Neutrophil (primary cell): ENCODE measurements around the gene REPIN1.

Experiments used
- H3K27ac ChIP-seq: fragments of 200-600 bp; sonication (generic); 2 replicates; pipeline ENCODE4 v1.5.1; 2016; ENCODE audit warnings: mild to moderate bottlenecking, moderate library complexity
- H3K27me3 ChIP-seq: fragments of 200-600 bp; sonication (generic); 2 replicates; pipeline ENCODE4 v1.6.0; 2016; ENCODE audit warnings: mild to moderate bottlenecking
- H3K36me3 ChIP-seq: fragments of 200-600 bp; sonication (generic); 2 replicates; pipeline ENCODE4 v1.5.1; 2017
- H3K4me1 ChIP-seq, 2 experiments: fragments of 200-600 bp in 1 of 2; sonication (generic) in 1 of 2; 1 replicate in 1 of 2; 2 replicates in 1 of 2; pipeline versions ENCODE4 v1.5.1 to v1.6.1; 2013 to 2016; ENCODE audit warnings: low read depth in 1 of 2, low read length in 1 of 2, mild to moderate bottlenecking in 1 of 2, moderate library complexity in 1 of 2; ENCODE audit not compliant: control insufficient read depth in 1 of 2, insufficient read depth in 1 of 2
- H3K4me3 ChIP-seq, 2 experiments: fragments of 200-600 bp in 1 of 2; sonication (generic) in 1 of 2; 1 replicate in 1 of 2; 2 replicates in 1 of 2; pipeline ENCODE4 v1.5.1; 2013 to 2016; ENCODE audit warnings: low read depth in 1 of 2, low read length in 1 of 2, mild to moderate bottlenecking in 1 of 2, moderate library complexity in 1 of 2
- H3K9me3 ChIP-seq: fragments of 200-600 bp; sonication (generic); 2 replicates; pipeline ENCODE4 v1.5.1; 2016
- TF ChIP-seq, protein P1 (sequence below): fragments of 200-600 bp; sonication (generic); IDR thresholded peaks from 2 replicates; pipeline ENCODE4 v1.5.1; 2016; ENCODE audit warnings: antibody characterized with exemption

REPIN1 gene

GRCh38 chr7:150372271-150373048 is 3.8 kb downstream of the REPIN1 start:
- H3K4me3 ChIP-seq: no peak overlapping the region
- TF ChIP-seq, protein P1, sequence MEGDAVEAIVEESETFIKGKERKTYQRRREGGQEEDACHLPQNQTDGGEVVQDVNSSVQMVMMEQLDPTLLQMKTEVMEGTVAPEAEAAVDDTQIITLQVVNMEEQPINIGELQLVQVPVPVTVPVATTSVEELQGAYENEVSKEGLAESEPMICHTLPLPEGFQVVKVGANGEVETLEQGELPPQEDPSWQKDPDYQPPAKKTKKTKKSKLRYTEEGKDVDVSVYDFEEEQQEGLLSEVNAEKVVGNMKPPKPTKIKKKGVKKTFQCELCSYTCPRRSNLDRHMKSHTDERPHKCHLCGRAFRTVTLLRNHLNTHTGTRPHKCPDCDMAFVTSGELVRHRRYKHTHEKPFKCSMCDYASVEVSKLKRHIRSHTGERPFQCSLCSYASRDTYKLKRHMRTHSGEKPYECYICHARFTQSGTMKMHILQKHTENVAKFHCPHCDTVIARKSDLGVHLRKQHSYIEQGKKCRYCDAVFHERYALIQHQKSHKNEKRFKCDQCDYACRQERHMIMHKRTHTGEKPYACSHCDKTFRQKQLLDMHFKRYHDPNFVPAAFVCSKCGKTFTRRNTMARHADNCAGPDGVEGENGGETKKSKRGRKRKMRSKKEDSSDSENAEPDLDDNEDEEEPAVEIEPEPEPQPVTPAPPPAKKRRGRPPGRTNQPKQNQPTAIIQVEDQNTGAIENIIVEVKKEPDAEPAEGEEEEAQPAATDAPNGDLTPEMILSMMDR: no peak
- no peaks in the 10 kb centered on the region for H3K27me3 ChIP-seq
- H3K36me3 ChIP-seq: peaks cover 34% of the 10 kb centered on the region
- H3K9me3 ChIP-seq: no peaks in the 10 kb centered on the region
- no peak overlapping the region for H3K27ac ChIP-seq
- peaks cover 27 to 34% of the 10 kb centered on the region in 2 experiments for H3K4me1 ChIP-seq

- Histone ChIP-seq H3K36me3 (peaks cover 34% of the 10 kb centered on the region), H3K27ac (peak overlapping the region; percentile 48), H3K4me1 (peaks cover 22 to 30% of the 10 kb centered on the region in 2 experiments), H3K9me3 (no peaks in the 10 kb centered on the region), H3K27me3 (no peaks in the 10 kb centered on the region), H3K4me3 (no peak overlapping the region)
- TF ChIP-seq, protein P1: no peak
Observed at GRCh38 chr7:150373049-150373801, 4.6 kb downstream of the REPIN1 start.

GRCh38 chr7:150374026-150374425 is 5.4 kb downstream of the REPIN1 start:
- Histone ChIP-seq H3K4me1 (peaks cover 28 to 34% of the 10 kb centered on the region in 2 experiments), H3K27ac (peak overlapping the region; percentile 48), H3K9me3 (no peaks in the 10 kb centered on the region), H3K4me3 (no peak overlapping the region), H3K36me3 (peaks cover 34% of the 10 kb centered on the region), H3K27me3 (no peaks in the 10 kb centered on the region)
- TF ChIP-seq, protein P1: no peak

- Histone ChIP-seq H3K4me3 (no peak overlapping the region), H3K9me3 (no peaks in the 10 kb centered on the region), H3K36me3 (peaks cover 34% of the 10 kb centered on the region), H3K27me3 (no peaks in the 10 kb centered on the region), H3K27ac (no peak overlapping the region), H3K4me1 (peaks cover 26 to 29% of the 10 kb centered on the region in 2 experiments)
- TF ChIP-seq, protein P1: no peak
Observed at GRCh38 chr7:150374472-150374871, 5.8 kb downstream of the REPIN1 start.

DNA sequence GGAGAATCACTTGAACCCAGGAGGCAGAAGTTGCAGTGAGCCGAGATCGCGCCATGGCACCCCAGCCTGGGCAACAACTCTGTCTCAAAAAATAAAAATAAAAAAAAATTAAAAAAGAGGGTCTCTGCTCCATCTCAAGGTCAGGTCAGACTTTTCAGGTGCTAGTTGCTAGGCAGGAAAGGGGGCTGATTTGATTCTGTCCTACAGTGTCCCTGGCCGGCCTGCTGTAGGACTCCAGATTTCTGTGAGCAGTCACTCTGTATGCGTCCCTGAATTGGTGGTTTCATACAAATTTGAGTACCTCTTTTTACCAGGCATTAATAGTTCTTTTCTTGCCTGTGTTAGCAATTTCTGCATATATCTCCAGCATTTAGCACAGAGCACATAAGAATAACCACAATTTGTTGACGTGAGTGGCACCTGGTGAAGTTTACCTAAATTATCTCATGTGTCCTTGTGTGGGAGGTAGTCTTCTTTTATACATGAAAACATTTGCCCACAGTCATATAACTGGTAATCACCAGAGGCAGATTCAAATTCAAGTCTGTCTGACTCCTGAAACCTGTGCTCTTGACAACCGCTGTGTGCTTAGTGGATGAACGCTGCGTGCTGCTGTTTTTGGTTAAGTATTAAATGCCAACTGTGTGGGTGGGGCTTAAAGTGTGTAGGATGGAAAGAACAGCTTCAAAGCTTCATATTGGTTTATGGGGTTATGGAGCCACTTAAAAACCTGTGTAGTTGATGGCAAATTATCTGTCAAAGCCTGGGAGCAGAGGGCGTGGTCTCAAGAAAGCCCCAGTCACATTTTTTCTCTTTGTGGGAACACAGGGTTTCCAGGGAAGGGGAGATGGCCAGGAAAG is 7.3 kb downstream of the REPIN1 start:
- Histone ChIP-seq H3K36me3 (peaks cover 34% of the 10 kb centered on the region), H3K4me1 (peaks cover 26 to 29% of the 10 kb centered on the region in 2 experiments), H3K27ac (no peak overlapping the region), H3K4me3 (no peak overlapping the region), H3K9me3 (no peaks in the 10 kb centered on the region), H3K27me3 (no peaks in the 10 kb centered on the region)
- TF ChIP-seq, protein P1: no peak
